Measurements from ENCODE around the gene ATP5F1D.

The ATP5F1D gene

GRCh38 chr19:1217366-1217765, 24.2 kb upstream of the ATP5F1D start:
- Histone ChIP-seq H3K27ac (peak overlapping the region; percentile 20), H3K27me3 (ENCODE audit: control insufficient read depth, insufficient read depth, low read length) (no peaks in the 10 kb centered on the region), H3K4me2 (ENCODE audit: low read length) (no peak overlapping the region), H3K9ac (no peak overlapping the region), H3K4me3 (ENCODE audit: low read depth, low read length) (no peak overlapping the region), H3K4me1 (peaks cover 17% of the 10 kb centered on the region), H2AFZ (no peak overlapping the region), H3K36me3 (ENCODE audit: control insufficient read depth, insufficient read depth, low read length) (no peaks in the 10 kb centered on the region), H3K9me3 (ENCODE audit: control insufficient read depth, low read length) (no peaks in the 10 kb centered on the region), H3K79me2 (peaks cover 80% of the 10 kb centered on the region)
- TF ChIP-seq, protein P1, sequence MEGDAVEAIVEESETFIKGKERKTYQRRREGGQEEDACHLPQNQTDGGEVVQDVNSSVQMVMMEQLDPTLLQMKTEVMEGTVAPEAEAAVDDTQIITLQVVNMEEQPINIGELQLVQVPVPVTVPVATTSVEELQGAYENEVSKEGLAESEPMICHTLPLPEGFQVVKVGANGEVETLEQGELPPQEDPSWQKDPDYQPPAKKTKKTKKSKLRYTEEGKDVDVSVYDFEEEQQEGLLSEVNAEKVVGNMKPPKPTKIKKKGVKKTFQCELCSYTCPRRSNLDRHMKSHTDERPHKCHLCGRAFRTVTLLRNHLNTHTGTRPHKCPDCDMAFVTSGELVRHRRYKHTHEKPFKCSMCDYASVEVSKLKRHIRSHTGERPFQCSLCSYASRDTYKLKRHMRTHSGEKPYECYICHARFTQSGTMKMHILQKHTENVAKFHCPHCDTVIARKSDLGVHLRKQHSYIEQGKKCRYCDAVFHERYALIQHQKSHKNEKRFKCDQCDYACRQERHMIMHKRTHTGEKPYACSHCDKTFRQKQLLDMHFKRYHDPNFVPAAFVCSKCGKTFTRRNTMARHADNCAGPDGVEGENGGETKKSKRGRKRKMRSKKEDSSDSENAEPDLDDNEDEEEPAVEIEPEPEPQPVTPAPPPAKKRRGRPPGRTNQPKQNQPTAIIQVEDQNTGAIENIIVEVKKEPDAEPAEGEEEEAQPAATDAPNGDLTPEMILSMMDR (IDR thresholded peaks at IDR 0.05): no peak

GRCh38 chr19:1218751-1219567, 22.6 kb upstream of the ATP5F1D start:
- Histone ChIP-seq H3K4me1 (peaks cover 15% of the 10 kb centered on the region), H2AFZ (no peak overlapping the region), H3K9ac (no peak overlapping the region), H3K9me3 (ENCODE audit: control insufficient read depth, low read length) (no peaks in the 10 kb centered on the region), H3K36me3 (ENCODE audit: control insufficient read depth, insufficient read depth, low read length) (no peaks in the 10 kb centered on the region), H3K27me3 (ENCODE audit: control insufficient read depth, insufficient read depth, low read length) (no peaks in the 10 kb centered on the region), H3K79me2 (peaks cover 77% of the 10 kb centered on the region), H3K27ac (peak overlapping the region; percentile 47), H3K4me2 (ENCODE audit: low read length) (no peak overlapping the region), H3K4me3 (ENCODE audit: low read depth, low read length) (no peak overlapping the region)
- TF ChIP-seq, protein P1 (IDR thresholded peaks at IDR 0.05): no peak

DNA sequence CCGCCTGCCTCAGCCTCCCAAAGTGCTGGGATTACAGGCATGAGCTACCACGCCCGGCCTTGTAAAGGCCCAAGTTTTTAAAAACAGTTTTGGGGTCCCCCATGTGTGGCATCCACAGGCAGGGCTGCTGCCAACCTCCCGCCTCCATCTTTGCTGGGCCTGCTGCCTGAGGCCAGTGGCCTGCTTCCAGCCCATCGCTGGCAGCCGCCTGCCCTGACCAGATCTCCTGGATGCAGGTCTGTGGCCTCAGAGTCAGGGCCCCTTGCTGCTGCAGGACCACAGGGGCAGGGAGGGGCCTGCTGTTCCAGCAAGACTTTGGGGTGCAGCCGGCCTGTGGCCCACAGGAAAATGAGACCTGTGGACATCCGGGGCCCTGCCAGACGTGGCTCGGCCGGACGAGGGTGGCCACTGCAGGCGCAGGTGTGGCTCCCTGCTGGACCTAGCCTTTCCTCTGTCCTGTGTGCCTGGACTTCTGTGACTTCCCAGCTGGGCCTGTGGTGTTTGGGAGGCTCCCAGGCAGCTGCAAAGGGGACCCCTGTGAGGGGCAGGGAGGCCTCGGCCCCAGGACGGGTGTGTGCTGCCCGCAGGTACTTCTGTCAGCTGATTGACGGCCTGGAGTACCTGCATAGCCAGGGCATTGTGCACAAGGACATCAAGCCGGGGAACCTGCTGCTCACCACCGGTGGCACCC, 21.6 kb upstream of the ATP5F1D start:
- Histone ChIP-seq H3K4me2 (ENCODE audit: low read length) (no peak overlapping the region), H3K4me1 (peaks cover 8% of the 10 kb centered on the region), H2AFZ (no peak overlapping the region), H3K27me3 (ENCODE audit: control insufficient read depth, insufficient read depth, low read length) (no peaks in the 10 kb centered on the region), H3K79me2 (peaks cover 73% of the 10 kb centered on the region), H3K27ac (no peak overlapping the region), H3K9ac (no peak overlapping the region), H3K4me3 (ENCODE audit: low read depth, low read length) (no peak overlapping the region), H3K36me3 (ENCODE audit: control insufficient read depth, insufficient read depth, low read length) (no peaks in the 10 kb centered on the region), H3K9me3 (ENCODE audit: control insufficient read depth, low read length) (no peaks in the 10 kb centered on the region)
- TF ChIP-seq, protein P1 (IDR thresholded peaks at IDR 0.05): no peak

DNA sequence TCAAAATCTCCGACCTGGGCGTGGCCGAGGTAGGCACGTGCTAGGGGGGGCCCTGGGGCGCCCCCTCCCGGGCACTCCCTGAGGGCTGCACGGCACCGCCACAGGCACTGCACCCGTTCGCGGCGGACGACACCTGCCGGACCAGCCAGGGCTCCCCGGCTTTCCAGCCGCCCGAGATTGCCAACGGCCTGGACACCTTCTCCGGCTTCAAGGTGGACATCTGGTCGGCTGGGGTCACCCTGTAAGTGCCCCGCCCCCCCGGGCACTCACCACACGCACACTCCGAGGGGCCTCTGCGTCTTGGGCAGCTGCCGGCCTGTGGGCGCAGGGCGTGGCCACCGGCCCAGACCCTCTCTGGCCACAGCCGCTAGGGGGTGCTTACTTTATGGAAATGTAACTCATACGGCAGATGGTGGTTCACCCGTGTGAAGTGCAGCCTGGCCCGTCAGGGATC, 21.0 kb upstream of the ATP5F1D start:
- Histone ChIP-seq H3K4me2 (ENCODE audit: low read length) (no peak overlapping the region), H3K36me3 (ENCODE audit: control insufficient read depth, insufficient read depth, low read length) (no peaks in the 10 kb centered on the region), H3K4me1 (peaks cover 2% of the 10 kb centered on the region), H3K79me2 (peaks cover 72% of the 10 kb centered on the region), H3K9me3 (ENCODE audit: control insufficient read depth, low read length) (no peaks in the 10 kb centered on the region), H3K4me3 (ENCODE audit: low read depth, low read length) (no peak overlapping the region), H3K27ac (no peak overlapping the region), H3K27me3 (ENCODE audit: control insufficient read depth, insufficient read depth, low read length) (no peaks in the 10 kb centered on the region), H3K9ac (no peak overlapping the region), H2AFZ (no peak overlapping the region)
- TF ChIP-seq, protein P1 (IDR thresholded peaks at IDR 0.05): no peak
